ENCODE measurements around the gene OR5AU1.
"Not testable (repeated sequence)": the region's sequence is repeated elsewhere in the genome, so short reads cannot be mapped to it uniquely, and the experiment has no call there.

The OR5AU1 gene

DNA sequence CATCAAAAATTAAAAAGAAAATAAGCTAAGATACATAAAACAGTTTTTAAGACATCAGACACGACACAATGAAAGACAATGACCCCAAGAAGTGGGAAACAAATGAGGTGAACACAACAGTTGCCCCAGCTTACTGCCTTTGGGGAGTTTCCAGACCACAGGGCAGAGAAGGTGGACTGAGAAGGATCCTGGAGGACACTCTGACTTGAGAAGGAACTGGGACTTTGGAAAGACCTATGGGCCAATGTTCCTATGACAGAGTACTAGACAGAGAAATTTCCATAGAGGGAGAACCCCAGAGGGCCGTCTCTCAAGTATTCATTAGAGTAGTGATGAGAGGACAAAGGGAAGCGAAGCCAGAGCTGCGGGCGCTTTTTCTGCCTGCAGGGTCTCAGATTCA lies 6.2 kb upstream of the OR5AU1 start:
- ATAC-seq (ENCODE audit: low read depth): no peak
- Histone ChIP-seq H3K4me3 (ENCODE audit: severe bottlenecking) (no peak overlapping the region), H3K27ac (ENCODE audit: poor library complexity, severe bottlenecking) (no peak overlapping the region), H3K4me1 (ENCODE audit: insufficient read depth, poor library complexity, severe bottlenecking) (no peaks in the 10 kb centered on the region), H3K27me3 (ENCODE audit: insufficient read depth, poor library complexity, severe bottlenecking) (peaks cover 10% of the 10 kb centered on the region), H3K36me3 (ENCODE audit: low read depth) (no peaks in the 10 kb centered on the region), H3K9me3 (ENCODE audit: severe bottlenecking) (peaks cover 1% of the 10 kb centered on the region)
- no peak for DNase-seq (ENCODE audit: low spot score)
- no peak for TF ChIP-seq CTCF (IDR thresholded peaks at IDR 0.05; ENCODE audit: poor library complexity, severe bottlenecking)

DNA sequence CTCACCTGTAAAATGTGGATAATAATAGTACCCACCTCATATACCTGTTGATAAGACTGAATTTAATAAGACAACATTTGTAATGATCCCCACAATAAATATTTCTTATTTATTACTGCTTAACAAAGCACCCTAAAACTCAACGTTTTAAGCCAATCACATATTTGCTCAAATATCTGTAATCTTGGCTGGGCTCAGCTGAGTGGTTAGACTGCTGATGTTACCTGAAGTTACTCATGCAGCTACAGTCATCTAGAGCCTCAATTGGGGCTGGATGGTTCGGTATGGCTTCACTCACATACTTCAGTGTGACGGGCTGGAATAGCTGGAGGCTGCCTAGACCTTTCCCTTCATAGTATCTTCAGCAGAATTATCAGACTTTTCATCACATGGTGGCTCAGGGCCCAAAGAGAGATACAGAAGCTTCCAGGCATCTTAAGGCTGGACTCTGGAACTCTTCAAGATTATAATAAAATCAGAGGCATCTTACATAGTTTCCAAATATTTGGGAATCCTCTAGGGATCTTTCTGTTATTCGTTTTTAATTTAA lies 4.3 kb upstream of the OR5AU1 start:
- DNase-seq (ENCODE audit: low spot score) (no peak), ATAC-seq (ENCODE audit: low read depth) (no peak)
- Histone ChIP-seq H3K27me3 (ENCODE audit: insufficient read depth, poor library complexity, severe bottlenecking) (peaks cover 10% of the 10 kb centered on the region), H3K9me3 (ENCODE audit: severe bottlenecking) (peaks cover 3% of the 10 kb centered on the region), H3K36me3 (ENCODE audit: low read depth) (no peaks in the 10 kb centered on the region), H3K4me1 (ENCODE audit: insufficient read depth, poor library complexity, severe bottlenecking) (no peaks in the 10 kb centered on the region), H3K4me3 (ENCODE audit: severe bottlenecking) (no peak overlapping the region), H3K27ac (ENCODE audit: poor library complexity, severe bottlenecking) (no peak overlapping the region)
- no peak for TF ChIP-seq CTCF (IDR thresholded peaks at IDR 0.05; ENCODE audit: poor library complexity, severe bottlenecking)

DNA sequence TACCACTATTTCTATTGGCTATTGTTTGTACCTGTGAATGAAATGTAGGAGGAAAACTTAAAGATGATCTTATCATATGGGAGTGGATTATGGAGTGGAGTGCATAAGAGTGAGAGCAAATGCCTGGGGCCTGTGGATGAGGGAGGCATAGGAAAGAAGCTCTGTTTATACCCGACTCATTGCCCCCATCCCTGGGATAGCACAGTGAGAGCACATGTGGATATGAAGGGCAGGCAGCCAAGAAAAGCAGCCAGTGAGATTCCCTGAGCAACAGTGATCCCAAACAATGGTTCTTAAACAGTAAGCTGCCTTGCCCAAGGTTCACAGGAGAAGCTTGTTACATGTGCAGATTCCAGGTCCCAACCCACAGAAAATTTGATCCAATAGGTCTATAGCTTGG lies 2.3 kb upstream of the OR5AU1 start:
- not testable (repeated sequence) for H3K36me3 ChIP-seq (ENCODE audit: low read depth); DNase-seq (ENCODE audit: low spot score); H3K27ac ChIP-seq (ENCODE audit: poor library complexity, severe bottlenecking); H3K4me3 ChIP-seq (ENCODE audit: severe bottlenecking); H3K27me3 ChIP-seq (ENCODE audit: insufficient read depth, poor library complexity, severe bottlenecking); H3K4me1 ChIP-seq (ENCODE audit: insufficient read depth, poor library complexity, severe bottlenecking); H3K9me3 ChIP-seq (ENCODE audit: severe bottlenecking)
- peak; percentile 44; the same call in 2 of the 3 replicates for ATAC-seq (ENCODE audit: low read depth)

DNA sequence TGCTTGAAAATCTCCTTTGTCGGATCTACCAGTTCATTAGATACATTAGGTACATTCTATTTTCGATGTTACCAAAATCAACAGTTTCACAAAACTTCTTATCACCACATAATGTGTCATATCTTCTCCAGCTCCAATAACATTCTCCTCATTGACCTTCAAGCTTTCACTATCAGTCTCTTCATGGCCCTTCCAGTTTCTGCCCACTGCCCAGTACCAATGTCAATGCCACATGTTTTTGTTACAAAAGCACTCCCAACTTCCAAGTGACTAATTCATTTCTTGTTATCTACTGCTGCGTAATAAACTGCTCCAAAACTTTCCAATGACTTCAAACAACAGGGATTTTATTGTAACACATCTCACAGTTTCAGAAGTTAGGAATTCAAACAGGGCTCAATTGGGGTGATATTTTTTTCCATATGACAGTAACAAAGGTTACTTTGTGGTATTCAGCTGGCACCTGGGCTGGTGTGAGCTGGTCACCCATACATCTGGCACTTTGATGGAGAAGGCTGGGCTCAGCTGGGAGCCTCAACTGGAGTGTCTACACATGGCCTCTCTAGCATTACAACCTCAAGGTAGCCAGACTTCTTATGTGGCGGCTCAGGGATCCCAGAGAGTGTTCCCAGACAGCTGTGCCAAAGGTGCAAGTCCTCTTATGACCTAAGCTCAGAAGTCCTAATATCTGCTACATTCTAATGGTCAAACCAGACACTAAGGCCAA lies 6.1 kb downstream of the OR5AU1 start:
- Histone ChIP-seq H3K4me3 (ENCODE audit: severe bottlenecking) (no peak overlapping the region), H3K27ac (ENCODE audit: poor library complexity, severe bottlenecking) (no peak overlapping the region), H3K27me3 (ENCODE audit: insufficient read depth, poor library complexity, severe bottlenecking) (peaks cover 12% of the 10 kb centered on the region), H3K9me3 (ENCODE audit: severe bottlenecking) (no peaks in the 10 kb centered on the region), H3K4me1 (ENCODE audit: insufficient read depth, poor library complexity, severe bottlenecking) (no peaks in the 10 kb centered on the region), H3K36me3 (ENCODE audit: low read depth) (no peaks in the 10 kb centered on the region)
- DNase-seq (ENCODE audit: low spot score) (no peak), ATAC-seq (ENCODE audit: low read depth) (no peak)
- no peak for TF ChIP-seq CTCF (IDR thresholded peaks at IDR 0.05; ENCODE audit: poor library complexity, severe bottlenecking)

DNA sequence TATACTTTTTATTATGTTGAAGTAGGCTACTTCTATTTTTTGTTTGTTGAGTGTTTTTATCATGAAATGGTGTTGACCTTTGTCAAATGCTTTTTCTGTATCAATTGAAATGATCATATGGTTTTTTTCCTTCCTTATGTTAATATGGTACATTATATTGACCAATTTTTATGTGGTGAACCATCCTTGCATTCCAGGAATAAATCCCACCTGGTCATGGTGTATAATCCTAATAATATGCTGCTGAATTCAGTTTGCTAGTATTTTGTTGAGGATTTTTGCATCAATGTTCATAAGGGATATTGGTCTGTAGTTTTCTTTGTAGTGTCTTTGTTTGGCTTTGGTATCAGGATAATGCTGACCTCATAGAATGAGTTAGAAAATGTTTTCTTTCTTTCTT lies 10.4 kb downstream of the OR5AU1 start:
- DNase-seq (ENCODE audit: low spot score) (no peak), ATAC-seq (ENCODE audit: low read depth) (no peak)
- TF ChIP-seq CTCF (IDR thresholded peaks at IDR 0.05; ENCODE audit: poor library complexity, severe bottlenecking): no peak
- Histone ChIP-seq H3K4me3 (ENCODE audit: severe bottlenecking) (no peak overlapping the region), H3K27me3 (ENCODE audit: insufficient read depth, poor library complexity, severe bottlenecking) (peaks cover 5% of the 10 kb centered on the region), H3K27ac (ENCODE audit: poor library complexity, severe bottlenecking) (no peak overlapping the region), H3K4me1 (ENCODE audit: insufficient read depth, poor library complexity, severe bottlenecking) (no peaks in the 10 kb centered on the region), H3K9me3 (ENCODE audit: severe bottlenecking) (no peaks in the 10 kb centered on the region), H3K36me3 (ENCODE audit: low read depth) (no peaks in the 10 kb centered on the region)

Data from RWPE2 (cell line).